ENCODE data around the gene SLC15A2. TPM values are rescaled to one million over a fixed set of nuclear protein-coding genes. Genes with fewer than 3 reads are reported as not detected.

The SLC15A2 gene, protein sequence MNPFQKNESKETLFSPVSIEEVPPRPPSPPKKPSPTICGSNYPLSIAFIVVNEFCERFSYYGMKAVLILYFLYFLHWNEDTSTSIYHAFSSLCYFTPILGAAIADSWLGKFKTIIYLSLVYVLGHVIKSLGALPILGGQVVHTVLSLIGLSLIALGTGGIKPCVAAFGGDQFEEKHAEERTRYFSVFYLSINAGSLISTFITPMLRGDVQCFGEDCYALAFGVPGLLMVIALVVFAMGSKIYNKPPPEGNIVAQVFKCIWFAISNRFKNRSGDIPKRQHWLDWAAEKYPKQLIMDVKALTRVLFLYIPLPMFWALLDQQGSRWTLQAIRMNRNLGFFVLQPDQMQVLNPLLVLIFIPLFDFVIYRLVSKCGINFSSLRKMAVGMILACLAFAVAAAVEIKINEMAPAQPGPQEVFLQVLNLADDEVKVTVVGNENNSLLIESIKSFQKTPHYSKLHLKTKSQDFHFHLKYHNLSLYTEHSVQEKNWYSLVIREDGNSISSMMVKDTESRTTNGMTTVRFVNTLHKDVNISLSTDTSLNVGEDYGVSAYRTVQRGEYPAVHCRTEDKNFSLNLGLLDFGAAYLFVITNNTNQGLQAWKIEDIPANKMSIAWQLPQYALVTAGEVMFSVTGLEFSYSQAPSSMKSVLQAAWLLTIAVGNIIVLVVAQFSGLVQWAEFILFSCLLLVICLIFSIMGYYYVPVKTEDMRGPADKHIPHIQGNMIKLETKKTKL
- 1.0 and 2.4 TPM in 2 replicates for total RNA-seq

DNA sequence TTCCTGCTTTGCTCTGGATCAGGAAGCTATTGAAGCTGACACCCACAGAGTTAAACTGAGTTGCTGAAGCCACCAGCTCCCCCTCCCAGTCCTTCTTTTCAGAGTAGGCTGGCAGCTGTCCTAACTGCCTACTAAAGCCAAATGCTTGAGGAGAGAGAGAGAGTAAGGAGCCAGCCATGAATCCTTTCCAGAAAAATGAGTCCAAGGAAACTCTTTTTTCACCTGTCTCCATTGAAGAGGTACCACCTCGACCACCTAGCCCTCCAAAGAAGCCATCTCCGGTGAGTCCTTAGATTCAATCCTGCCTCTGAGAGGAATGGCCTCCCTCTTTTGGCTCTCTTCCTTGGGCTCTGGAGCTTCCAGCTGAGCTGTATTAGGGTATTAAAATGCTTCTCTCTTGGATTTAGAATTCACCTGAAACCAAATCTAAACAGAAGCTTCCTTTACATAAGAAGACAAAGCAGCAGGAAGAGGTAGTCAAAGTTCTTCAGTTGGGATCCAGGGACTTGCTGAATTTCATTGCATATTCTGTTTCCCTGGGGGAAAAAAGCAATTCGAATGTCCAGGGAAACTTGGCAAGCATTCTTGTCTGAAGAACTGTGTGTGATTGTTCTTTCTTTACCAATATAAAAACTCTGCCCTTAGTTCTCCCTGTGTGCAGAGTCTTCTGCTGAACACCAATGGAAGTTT, at the start of gene SLC15A2:
Gene SLC15A2, plus strand, starts transcription at position 101 of the 690 bp plus-strand sequence. Its CDS starts 76 bp downstream, at position 177.

Other genes with a start within 250 kb of the SLC15A2 start
- gene HCLS1, start 233.5 kb upstream of the SLC15A2 start, total RNA-seq, result 3.8 and 29.3 TPM in 2 replicates
- 48.2 and 83.6 TPM in 2 replicates for gene GOLGB1, start 144.7 kb upstream of the SLC15A2 start, total RNA-seq
- 21.5 and 24.4 TPM in 2 replicates for gene IQCB1, start 59.3 kb upstream of the SLC15A2 start, total RNA-seq
- 4.2 and 6.2 TPM in 2 replicates for gene EAF2, start 59.2 kb upstream of the SLC15A2 start, total RNA-seq
- gene ILDR1, start 127.8 kb downstream of the SLC15A2 start, total RNA-seq, result 1.4 and 1.7 TPM in 2 replicates
- 0.07 TPM in 1 of 2 replicates, not detected in the other for gene CD86, start 161.0 kb downstream of the SLC15A2 start, total RNA-seq

Data from nasal cavity respiratory epithelium epithelial cell of viscerocranial mucosa (primary cell).